HEK293 (cell line): ENCODE results near the gene PHKB.

Experiments
- CTCF ChIA-PET: fragments of 350-600 bp; formaldehyde crosslinking; extraction: SDS; loops from one replicate; lab custom pipeline; 2021; ENCODE audit warnings: antibody characterized with exemption; lab: Yijun Ruan, JAX
- POLR2A ChIA-PET: fragments of 300-600 bp; formaldehyde crosslinking; extraction: SDS; loops from one replicate; lab custom pipeline; 2020; ENCODE audit warnings: antibody characterized with exemption, inconsistent platforms; lab: Yijun Ruan, JAX
- H3K27ac ChIP-seq: fragments of 200-500 bp; sonication (Bioruptor generic); 2 replicates; pipeline ENCODE4 v1.5.1; 2014; ENCODE audit warnings: low read depth, low read length, control low read depth, inconsistent platforms; ENCODE audit errors: extremely low read depth
- H3K36me3 ChIP-seq, 2 experiments: fragments of 200-500 bp in 1 of 2; sonication (Bioruptor generic) in 1 of 2; 1 replicate in 1 of 2; 2 replicates in 1 of 2; pipeline ENCODE4 v1.5.1; 2014 to 2017; ENCODE audit warnings: inconsistent platforms in 2 of 2, low read length in 2 of 2; ENCODE audit not compliant: control insufficient read depth in 2 of 2, insufficient read depth in 1 of 2
- H3K4me1 ChIP-seq: fragments of 200-500 bp; sonication (Bioruptor generic); 2 replicates; pipeline ENCODE4 v1.5.1; 2014; ENCODE audit warnings: mild to moderate bottlenecking, low read length, inconsistent platforms; ENCODE audit not compliant: control insufficient read depth, insufficient read depth
- H3K4me3 ChIP-seq: 2 replicates; pipeline ENCODE4 v1.5.1; 2011; ENCODE audit warnings: low read depth, mild to moderate bottlenecking, control low read depth, low read length, moderate library complexity
- H3K9me3 ChIP-seq: fragments of 200-500 bp; sonication (Bioruptor generic); 2 replicates; pipeline ENCODE4 v1.5.1; 2014; ENCODE audit warnings: low read depth, low read length, inconsistent platforms; ENCODE audit not compliant: control insufficient read depth, insufficient read depth
- BCL11A ChIP-seq: fragments of 450-650 bp; formaldehyde crosslinking; IDR thresholded peaks from 2 replicates; pipeline ENCODE4 v1.5.1; 2016; ENCODE audit warnings: low read depth, missing biosample characterization, missing genetic modification characterization
- EGR2 ChIP-seq: fragments of 450-650 bp; formaldehyde crosslinking; IDR thresholded peaks from 2 replicates; pipeline ENCODE4 v1.5.1; 2016; ENCODE audit warnings: low read depth, missing biosample characterization, missing genetic modification characterization
- FEZF1 ChIP-seq: fragments of 450-650 bp; formaldehyde crosslinking; IDR thresholded peaks from 2 replicates; pipeline ENCODE4 v1.5.1; 2016; ENCODE audit warnings: missing biosample characterization, missing genetic modification characterization
- IKZF3 ChIP-seq: fragments of 450-650 bp; IDR thresholded peaks from 2 replicates; pipeline ENCODE4 v1.5.0; 2018; ENCODE audit warnings: missing biosample characterization, mild to moderate bottlenecking, missing genetic modification characterization, moderate library complexity
- KLF16 ChIP-seq: fragments of 450-650 bp; formaldehyde crosslinking; IDR thresholded peaks from 2 replicates; pipeline ENCODE4 v1.5.1; 2017; ENCODE audit warnings: missing biosample characterization, missing genetic modification characterization
- PRDM1 ChIP-seq: fragments of 450-650 bp; formaldehyde crosslinking; IDR thresholded peaks from 2 replicates; pipeline ENCODE4; 2016; ENCODE audit warnings: missing biosample characterization, missing genetic modification characterization
- PRDM6 ChIP-seq: fragments of 450-650 bp; formaldehyde crosslinking; IDR thresholded peaks from 2 replicates; pipeline ENCODE4 v1.5.1; 2017; ENCODE audit warnings: missing biosample characterization, missing genetic modification characterization
- RBAK ChIP-seq: fragments of 450-650 bp; formaldehyde crosslinking; IDR thresholded peaks from 2 replicates; pipeline ENCODE4 v1.5.1; 2016; ENCODE audit warnings: missing biosample characterization, missing genetic modification characterization
- SETDB1 ChIP-seq: IDR thresholded peaks from one replicate; pipeline ENCODE4 v1.6.1; 2017; ENCODE audit warnings: mild to moderate bottlenecking, low read length, moderate library complexity, mixed read lengths; ENCODE audit not compliant: insufficient read length
- ZBTB8A ChIP-seq: fragments of 450-650 bp; formaldehyde crosslinking; IDR thresholded peaks from 2 replicates; pipeline ENCODE4 v1.5.1; 2016; ENCODE audit warnings: missing biosample characterization, missing genetic modification characterization
- ZFP41 ChIP-seq: fragments of 450-650 bp; formaldehyde crosslinking; IDR thresholded peaks from 2 replicates; pipeline ENCODE4 v1.5.1; 2016; ENCODE audit warnings: missing biosample characterization, missing genetic modification characterization, borderline replicate concordance
- ZNF10 ChIP-seq: fragments of 450-650 bp; formaldehyde crosslinking; IDR thresholded peaks from 2 replicates; pipeline ENCODE4 v1.5.1; 2017; ENCODE audit warnings: missing biosample characterization, missing genetic modification characterization
- ZNF133 ChIP-seq: fragments of 450-650 bp; formaldehyde crosslinking; IDR thresholded peaks from 2 replicates; pipeline ENCODE4 v1.5.1; 2016; ENCODE audit warnings: missing biosample characterization, missing genetic modification characterization
- ZNF174 ChIP-seq: fragments of 450-650 bp; formaldehyde crosslinking; IDR thresholded peaks from 2 replicates; pipeline ENCODE4 v1.5.0; 2017; ENCODE audit warnings: missing biosample characterization, mild to moderate bottlenecking, missing genetic modification characterization
- ZNF202 ChIP-seq: fragments of 450-650 bp; formaldehyde crosslinking; IDR thresholded peaks from 2 replicates; pipeline ENCODE4 v1.5.1; 2016; ENCODE audit warnings: missing biosample characterization, missing genetic modification characterization, borderline replicate concordance
- ZNF302 ChIP-seq: fragments of 450-650 bp; formaldehyde crosslinking; IDR thresholded peaks from 2 replicates; pipeline ENCODE4 v1.5.1; 2016; ENCODE audit warnings: missing biosample characterization, missing genetic modification characterization, low read depth
- ZNF37A ChIP-seq: fragments of 450-650 bp; IDR thresholded peaks from 2 replicates; pipeline ENCODE4 v1.5.1; 2018; ENCODE audit warnings: missing biosample characterization, missing genetic modification characterization
- ZNF416 ChIP-seq: fragments of 450-650 bp; formaldehyde crosslinking; IDR thresholded peaks from 2 replicates; pipeline ENCODE4 v1.5.1; 2016; ENCODE audit warnings: missing biosample characterization, missing genetic modification characterization
- ZNF433 ChIP-seq: fragments of 450-650 bp; formaldehyde crosslinking; IDR thresholded peaks from 2 replicates; pipeline ENCODE4 v1.5.1; 2016; ENCODE audit warnings: missing biosample characterization, missing genetic modification characterization, low read depth
- ZNF518A ChIP-seq: fragments of 450-650 bp; formaldehyde crosslinking; conservative IDR thresholded peaks from 2 replicates; pipeline ENCODE4 v1.5.1; 2016; ENCODE audit warnings: low read depth, missing biosample characterization, missing genetic modification characterization
- ZNF548 ChIP-seq: fragments of 450-650 bp; formaldehyde crosslinking; IDR thresholded peaks from 2 replicates; pipeline ENCODE4 v1.5.1; 2016; ENCODE audit warnings: missing biosample characterization, missing genetic modification characterization
- ZNF585B ChIP-seq: fragments of 450-650 bp; formaldehyde crosslinking; IDR thresholded peaks from 2 replicates; pipeline ENCODE4 v1.5.1; 2016; ENCODE audit warnings: missing biosample characterization, missing genetic modification characterization
- ZNF626 ChIP-seq: fragments of 450-650 bp; sonication (Bioruptor Pico); formaldehyde crosslinking; IDR thresholded peaks from 2 replicates; pipeline ENCODE4 v1.5.1; 2018; ENCODE audit warnings: missing biosample characterization, missing genetic modification characterization, inconsistent platforms
- ZNF785 ChIP-seq: fragments of 450-650 bp; formaldehyde crosslinking; IDR thresholded peaks from 2 replicates; pipeline ENCODE4 v1.5.1; 2016; ENCODE audit warnings: missing biosample characterization, missing genetic modification characterization
- ZSCAN18 ChIP-seq: fragments of 450-650 bp; formaldehyde crosslinking; IDR thresholded peaks from 2 replicates; pipeline ENCODE4 v1.5.1; 2016; ENCODE audit warnings: missing biosample characterization, missing genetic modification characterization

PHKB gene

GRCh38 chr16:47488051-47488450 lies 26.9 kb downstream of the PHKB start:
- CTCF ChIA-PET: interaction anchor here (1.2 kb wide), 1 partner anchor 21 kb away, joined by 3 read pairs; no protein-coding TSS in a partner anchor
- no peaks in the 10 kb centered on the region for H3K9me3 ChIP-seq
- H3K36me3 ChIP-seq: no peaks in the 10 kb centered on the region; a peak in 1 of 3 replicates
- H3K4me1 ChIP-seq: no peaks in the 10 kb centered on the region
- no peak overlapping the region for H3K4me3 ChIP-seq
- TF ChIP-seq EGR2 (no peak), ZNF785 (tag by site-specific recombination) (no peak), ZNF133 (tag by site-specific recombination) (peak; percentile 39)
- TF ChIP-seq, all 188 proteins: peak for 1
- POLR2A ChIA-PET: no interaction called here
- no peak overlapping the region for H3K27ac ChIP-seq

GRCh38 chr16:47490471-47490870 lies 29.3 kb downstream of the PHKB start:
- H3K36me3 ChIP-seq: no peaks in the 10 kb centered on the region
- no peak overlapping the region for H3K27ac ChIP-seq
- TF ChIP-seq SETDB1 (peak; percentile 77), ZBTB8A (tag by site-specific recombination) (no peak), ZNF585B (tag by site-specific recombination) (no peak)
- H3K4me1 ChIP-seq: peaks cover 3% of the 10 kb centered on the region; the same call in 1 of the 2 replicates
- ChIA-PET CTCF (no interaction called here), POLR2A (no interaction called here)
- no peaks in the 10 kb centered on the region for H3K9me3 ChIP-seq
- H3K4me3 ChIP-seq: no peak overlapping the region

GRCh38 chr16:47492036-47492427 lies 30.9 kb downstream of the PHKB start:
- TF ChIP-seq ZNF174 (tag by site-specific recombination): no peak
- TF ChIP-seq ZNF10 (tag by site-specific recombination): no peak
- TF ChIP-seq KLF16 (tag by site-specific recombination): no peak
- no peak for TF ChIP-seq ZNF37A (tag by site-specific recombination)
- TF ChIP-seq FEZF1 (tag by site-specific recombination): no peak
- TF ChIP-seq PRDM6: no peak
- TF ChIP-seq EGR2: no peak
- TF ChIP-seq ZNF416 (tag by site-specific recombination): no peak
- TF ChIP-seq ZNF518A (tag by site-specific recombination): no peak
- TF ChIP-seq BCL11A (tag by site-specific recombination): no peak
- TF ChIP-seq ZNF548 (tag by site-specific recombination): no peak
- TF ChIP-seq ZNF433: no peak
- no peak for TF ChIP-seq ZNF302 (tag by site-specific recombination)
- no peak for TF ChIP-seq ZSCAN18 (tag by site-specific recombination)
- no peak for TF ChIP-seq ZFP41 (tag by site-specific recombination)
- no peak for TF ChIP-seq RBAK (tag by site-specific recombination)
- no peak for TF ChIP-seq PRDM1 (tag by site-specific recombination)
- no peak for TF ChIP-seq ZNF626 (tag by site-specific recombination)
- TF ChIP-seq IKZF3 (tag by site-specific recombination): no peak
- TF ChIP-seq ZNF202 (tag by site-specific recombination): no peak
- H3K9me3 ChIP-seq: no peaks in the 10 kb centered on the region
- POLR2A ChIA-PET: no interaction called here
- CTCF ChIA-PET: no interaction called here
- H3K36me3 ChIP-seq: no peaks in the 10 kb centered on the region
- no peak overlapping the region for H3K27ac ChIP-seq
- no peak overlapping the region for H3K4me3 ChIP-seq
- H3K4me1 ChIP-seq: peaks cover 3% of the 10 kb centered on the region; the same call in 1 of the 2 replicates
